ENCODE measurements around the gene NOD2.

NOD2 gene

DNA sequence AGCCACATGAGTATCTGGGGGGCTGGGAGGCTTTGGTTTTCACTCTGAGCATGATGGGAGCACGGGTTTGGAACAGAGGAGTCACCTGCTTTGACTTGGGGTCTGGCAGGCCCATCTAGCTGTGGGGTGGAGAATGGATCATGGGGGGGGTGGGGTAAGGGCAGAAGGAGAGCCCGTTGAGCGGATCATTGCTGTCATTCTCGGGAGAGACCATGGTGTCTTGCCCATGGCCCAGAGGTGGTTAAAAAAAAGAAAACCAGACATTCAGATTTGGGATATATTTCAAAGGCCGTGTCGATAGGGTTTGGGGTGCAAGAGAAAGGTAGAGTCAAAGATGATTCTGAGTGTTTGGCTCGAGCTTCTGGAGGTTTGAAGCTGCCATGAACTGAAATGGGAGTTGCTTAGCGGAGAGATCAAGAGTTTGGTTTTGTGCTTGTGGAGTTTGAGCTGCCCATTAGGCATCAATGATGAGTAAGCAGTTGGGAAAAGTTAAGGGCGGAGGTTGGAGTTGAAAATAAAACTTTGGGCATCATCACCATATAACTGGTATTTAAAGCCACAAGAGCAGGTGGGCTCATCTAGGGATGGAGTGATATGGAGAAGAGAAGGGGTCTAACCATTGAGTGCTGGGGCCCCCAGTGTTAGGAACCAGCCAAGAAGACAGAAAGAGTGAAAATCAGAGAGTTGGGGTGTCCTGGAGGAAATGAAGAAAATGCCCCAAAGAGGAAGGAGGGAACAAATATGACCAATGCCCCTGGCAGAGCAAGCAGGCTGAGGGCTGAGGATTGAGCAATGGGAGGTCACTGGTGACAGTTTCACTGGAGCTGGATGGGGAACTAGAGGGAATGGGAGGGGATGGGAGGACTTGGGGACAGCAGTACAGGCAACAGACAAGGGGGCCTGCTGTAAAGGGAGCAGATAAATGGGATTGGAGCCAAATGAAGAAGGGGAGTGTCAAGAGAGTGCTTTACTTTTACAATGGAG, 1.9 kb downstream of the NOD2 start:
- DNase-seq = peak; percentile 35

GRCh38 chr16:50696126-50696525, 2.7 kb downstream of the NOD2 start:
- DNase-seq = no peak

- peak; percentile 67 for DNase-seq
These were observed 3.4 kb downstream of the NOD2 start for GRCh38 chr16:50696575-50697420.

DNA sequence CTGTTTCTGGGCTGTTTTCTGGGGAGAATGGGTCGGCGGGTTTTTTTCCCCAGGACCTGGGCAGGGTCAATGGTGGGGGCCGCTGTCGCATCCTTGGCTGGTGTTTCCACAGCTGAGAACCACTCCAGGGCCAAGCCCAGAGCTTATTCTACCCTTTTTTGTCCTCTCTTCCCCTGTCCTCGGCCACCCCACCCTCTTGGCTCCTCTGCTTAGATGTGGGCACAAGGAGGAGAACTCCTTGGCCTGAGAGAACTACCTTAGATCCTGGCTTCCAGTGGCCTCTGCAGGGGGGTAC, 4.0 kb downstream of the NOD2 start:
- no peak for DNase-seq

DNA sequence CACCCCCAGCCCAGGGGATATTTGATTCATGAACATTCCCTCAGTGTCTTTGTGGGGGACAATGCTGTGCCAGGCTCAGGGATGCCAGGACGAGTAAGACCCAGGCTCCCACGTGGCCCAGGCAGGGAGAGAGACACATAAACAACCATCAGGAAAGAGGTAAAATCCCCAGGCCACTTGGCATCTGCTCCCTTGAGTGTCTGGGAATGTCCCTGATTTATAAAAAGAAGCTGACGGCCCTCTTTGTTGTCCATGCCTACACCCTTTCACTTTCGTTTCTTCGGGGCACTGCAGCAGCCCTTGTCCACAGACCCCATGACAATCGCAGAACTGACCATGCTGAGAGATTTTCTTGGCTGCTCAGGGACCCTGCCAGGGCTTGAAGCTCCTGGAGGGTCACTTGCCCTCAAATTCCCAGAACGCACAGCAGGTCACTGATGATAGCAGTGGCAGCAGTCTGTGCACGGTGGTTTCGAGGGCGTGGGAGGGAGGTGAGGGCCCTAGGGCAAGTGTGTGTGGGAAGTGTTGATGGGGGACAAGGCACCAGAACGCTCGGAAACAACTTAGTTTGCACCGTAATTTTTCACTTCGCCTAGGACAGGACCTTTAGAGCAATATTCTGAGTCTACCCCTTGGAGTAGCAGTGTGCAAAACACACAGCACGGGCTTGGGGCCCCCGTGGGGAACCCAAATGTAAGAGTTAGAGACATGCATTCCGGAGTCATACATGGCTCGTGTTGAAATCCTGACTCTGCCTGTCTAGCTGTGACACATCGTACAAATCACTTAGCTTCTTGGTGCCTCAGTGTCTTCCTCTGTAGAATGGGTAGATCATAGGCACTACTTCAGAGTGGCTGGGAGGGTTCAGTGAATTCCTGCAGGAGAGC, 4.7 kb downstream of the NOD2 start:
- DNase-seq = no peak

- DNase-seq = no peak
These were observed 6.1 kb downstream of the NOD2 start for GRCh38 chr16:50699326-50700159.

GRCh38 chr16:50702725-50703124, 9.3 kb downstream of the NOD2 start:
- DNase-seq = peak; percentile 89

DNA sequence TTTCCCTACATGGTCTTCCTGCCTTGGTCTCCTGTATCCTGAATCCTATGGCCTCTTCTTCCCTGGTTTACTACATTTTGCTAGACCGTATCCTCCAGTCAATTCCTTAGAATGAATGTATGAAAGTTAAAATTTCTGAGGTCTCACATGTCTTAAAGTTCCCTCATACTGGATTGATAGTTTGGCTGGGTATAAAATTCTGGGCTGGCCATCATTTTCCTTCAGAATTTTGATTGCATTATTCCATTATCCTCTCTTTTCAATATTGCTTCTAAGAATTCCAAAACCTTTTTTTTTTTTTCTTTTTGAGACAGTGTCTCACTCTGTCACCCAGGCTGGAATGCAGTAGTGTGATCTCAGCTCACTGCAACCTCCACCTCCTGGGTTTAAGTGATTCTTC, 10.8 kb downstream of the NOD2 start:
- DNase-seq = no peak

DNA sequence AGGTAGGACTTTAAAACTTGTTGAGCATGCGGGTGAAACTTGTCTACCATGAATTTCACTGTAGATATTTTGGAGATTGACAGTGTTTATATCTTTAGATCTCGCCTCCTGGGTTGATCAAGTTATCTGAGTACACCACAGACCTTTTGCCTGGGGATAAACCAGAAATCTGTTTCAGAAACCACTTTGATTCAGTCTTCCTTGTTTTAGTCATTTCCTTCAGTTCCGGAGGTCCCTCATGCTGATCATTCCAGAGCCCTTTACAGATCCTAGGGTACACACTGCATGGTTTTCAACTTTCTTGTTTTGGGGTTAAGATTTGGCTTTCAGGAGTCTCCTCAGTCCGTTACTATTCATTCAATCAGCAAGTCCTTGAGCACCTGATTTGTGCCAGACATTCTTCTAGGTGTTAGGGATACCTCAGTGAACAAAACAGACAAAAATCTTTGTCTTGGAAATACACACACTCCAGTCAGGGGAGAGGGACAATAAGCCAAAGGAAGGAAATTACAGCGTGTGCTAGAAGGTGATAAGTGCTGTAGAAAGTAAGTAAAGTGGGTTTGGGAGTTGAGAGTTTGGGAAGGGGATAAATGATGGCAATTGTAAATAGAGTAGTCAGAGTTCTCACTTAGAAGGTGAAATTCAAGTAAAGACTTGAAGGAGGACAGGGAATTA, 12.2 kb downstream of the NOD2 start:
- DNase-seq = no peak

GRCh38 chr16:50706250-50706649, 12.8 kb downstream of the NOD2 start:
- no peak for DNase-seq

DNA sequence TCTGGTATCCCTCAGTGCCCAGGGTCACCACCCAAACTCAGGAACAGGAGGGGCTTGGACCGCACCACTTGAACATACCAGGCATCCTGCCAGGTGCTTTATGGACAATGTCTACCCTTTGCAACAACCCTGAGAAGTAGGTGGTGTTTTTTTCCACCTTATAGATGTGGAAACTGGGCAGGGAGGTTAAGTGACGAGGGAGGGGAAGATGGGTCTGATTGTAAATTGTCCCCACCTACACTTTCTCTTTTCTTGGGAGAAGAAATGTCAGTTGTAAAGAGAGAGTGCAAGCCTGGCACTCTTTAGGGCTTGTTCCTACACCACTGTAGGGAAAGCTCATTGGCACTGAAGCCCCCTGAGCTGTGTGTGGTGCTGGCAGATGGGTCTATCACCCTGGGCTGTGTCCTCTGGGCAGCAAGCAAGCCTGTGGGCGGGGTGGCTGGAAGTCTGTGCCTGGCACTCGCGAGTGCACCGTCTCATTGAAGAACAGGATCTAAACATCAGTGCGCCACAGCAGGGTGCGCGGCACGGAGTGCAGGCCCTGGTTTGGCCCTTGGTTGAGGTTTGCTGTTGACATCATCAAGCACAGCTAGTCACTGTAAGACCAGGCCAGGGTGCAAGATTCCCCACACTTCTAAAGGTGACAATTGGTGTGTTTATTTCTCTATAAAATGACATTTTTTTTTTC, 15.1 kb downstream of the NOD2 start:
- DNase-seq = peak; percentile 40

GRCh38 chr16:50709061-50709684, 15.8 kb downstream of the NOD2 start:
- peak; percentile 81 for DNase-seq

DNA sequence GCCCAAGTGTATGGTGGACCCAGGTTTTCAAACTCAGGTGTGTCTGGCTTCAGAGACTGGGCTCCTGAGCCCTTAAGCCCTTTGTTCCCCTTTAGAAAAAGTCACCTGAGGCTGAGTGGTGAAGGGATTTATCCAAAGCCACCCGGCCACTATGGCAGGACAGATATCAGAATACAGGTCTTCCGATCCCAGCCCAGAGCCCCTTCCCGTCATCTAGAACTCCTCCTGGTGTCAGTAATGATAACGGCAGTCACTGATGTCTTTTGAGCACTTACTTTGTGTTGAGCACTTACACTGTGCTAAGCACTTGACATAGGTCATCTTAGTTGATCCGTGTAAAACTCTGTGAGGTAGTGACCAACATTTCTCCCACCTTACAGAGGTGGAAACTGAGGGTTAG, 16.6 kb downstream of the NOD2 start:
- no peak for DNase-seq

GRCh38 chr16:50711040-50711439, 17.6 kb downstream of the NOD2 start:
- DNase-seq = no peak

- no peak for DNase-seq
These were observed 18.6 kb downstream of the NOD2 start for GRCh38 chr16:50711862-50712559.

DNA sequence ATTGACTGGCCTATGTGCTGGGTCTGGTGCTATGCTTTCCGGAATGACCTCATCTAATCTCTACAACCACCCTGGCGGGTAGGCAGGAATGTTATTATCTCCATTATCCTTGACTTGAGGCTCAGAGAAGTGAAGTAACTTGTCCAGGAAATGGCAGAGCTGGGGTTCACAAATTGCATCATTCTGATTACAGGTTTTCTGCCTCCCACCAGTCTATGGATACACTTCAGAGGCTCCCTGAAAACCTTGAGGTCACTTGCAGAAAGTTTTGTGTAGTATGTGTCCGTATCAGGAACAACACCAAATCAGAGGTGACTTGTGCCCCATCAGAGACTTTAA, 19.1 kb downstream of the NOD2 start:
- DNase-seq = peak; percentile 47

GRCh38 chr16:50712956-50713355, 19.6 kb downstream of the NOD2 start:
- DNase-seq = no peak

GRCh38 chr16:50717091-50717490, 23.7 kb downstream of the NOD2 start:
- DNase-seq = no peak

DNA sequence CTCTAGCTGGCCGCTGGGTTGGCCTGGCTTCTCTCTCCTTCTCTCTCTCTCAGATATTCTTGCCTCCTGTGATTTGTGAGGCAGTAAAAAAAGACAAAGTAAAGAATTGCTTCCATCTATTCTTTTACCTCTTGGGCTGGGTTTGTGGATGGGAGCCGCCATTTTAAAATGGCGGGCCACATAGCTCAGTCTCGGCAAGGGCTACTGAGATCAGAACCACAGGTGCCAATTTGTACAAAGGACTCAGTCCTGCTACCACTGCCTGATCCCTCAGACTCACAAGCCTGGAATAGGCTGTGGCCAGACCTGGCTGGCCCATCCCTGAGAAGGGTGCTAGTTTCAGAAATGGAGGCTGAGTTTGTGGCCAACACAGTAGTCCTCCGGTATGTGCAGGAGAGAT, 24.1 kb downstream of the NOD2 start:
- DNase-seq = no peak

All from GF-D8 (cell line).